Liver (tissue), 3 donors: ENCODE results near the gene FXYD7.

ENCODE experiments used
- CTCF ChIP-seq: fragments of 150-350 bp; IDR thresholded peaks from 2 replicates; pipeline ENCODE4 v1.5.1; 2017; ENCODE audit warnings: improper control_type of control experiment, low read depth, low read length; ENCODE audit not compliant: missing input control
- GABPA ChIP-seq, 2 donors: IDR thresholded peaks in 1 of 2; conservative IDR thresholded peaks in 1 of 2; 2 replicates each; pipeline ENCODE4 v1.6.1; 2016; ENCODE audit warnings: antibody characterized with exemption in 2 of 2, mild to moderate bottlenecking in 1 of 2, moderate library complexity in 1 of 2
- JUND ChIP-seq, 2 donors: IDR thresholded peaks; 2 replicates each; pipeline ENCODE4 v1.6.1; 2016; ENCODE audit warnings: antibody characterized with exemption in 2 of 2
- MAX ChIP-seq: IDR thresholded peaks from 2 replicates; pipeline ENCODE4 v1.6.1; 2016; ENCODE audit warnings: antibody characterized with exemption
- RAD21 ChIP-seq, 2 donors: IDR thresholded peaks; 2 replicates each; pipeline ENCODE4 v1.6.1; 2016; ENCODE audit warnings: antibody characterized with exemption in 2 of 2, mild to moderate bottlenecking in 2 of 2
- RXRA ChIP-seq, 2 donors: IDR thresholded peaks; 2 replicates each; pipeline ENCODE4 v1.6.1; 2017 to 2018; ENCODE audit warnings: antibody characterized with exemption in 2 of 2, mild to moderate bottlenecking in 1 of 2
- SP1 ChIP-seq: IDR thresholded peaks from 2 replicates; pipeline ENCODE4 v1.6.1; 2018; ENCODE audit warnings: antibody characterized with exemption, mild to moderate bottlenecking
- YY1 ChIP-seq: IDR thresholded peaks from 2 replicates; pipeline ENCODE4 v1.6.1; 2016; ENCODE audit warnings: antibody characterized with exemption, mild to moderate bottlenecking
- ZBTB33 ChIP-seq: IDR thresholded peaks from 2 replicates; pipeline ENCODE4 v1.6.1; 2016; ENCODE audit warnings: antibody characterized with exemption
- donor health status: healthy.
- donor health status: healthy.

DNA sequence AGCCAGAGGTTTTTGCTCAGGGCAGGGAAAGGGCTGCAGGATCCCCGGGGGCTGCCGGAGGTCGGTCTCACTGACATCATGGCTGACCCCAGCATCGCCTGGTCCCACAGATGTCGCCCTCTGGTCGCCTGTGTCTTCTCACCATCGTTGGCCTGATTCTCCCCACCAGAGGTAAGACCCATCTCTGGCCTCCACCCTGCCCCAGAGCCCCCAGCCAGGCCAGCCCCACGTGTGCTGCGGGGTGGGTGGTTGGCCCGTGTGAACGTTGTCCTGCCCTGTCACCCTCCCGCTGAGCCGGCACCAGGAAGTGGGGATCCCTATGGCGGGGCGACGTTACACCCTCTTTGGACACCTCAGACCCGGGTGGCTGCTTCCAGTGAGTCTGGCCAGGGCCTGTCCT is 12.4 kb downstream of the FXYD7 start:
- no peak for TF ChIP-seq CTCF
- no peak for TF ChIP-seq YY1
- no peak for TF ChIP-seq ZBTB33
- TF ChIP-seq RXRA (IDR thresholded peaks at IDR 0.05) = no peak
- no peak for TF ChIP-seq RAD21 (IDR thresholded peaks at IDR 0.05)
- TF ChIP-seq MAX = no peak
- no peak for TF ChIP-seq GABPA (IDR thresholded peaks at IDR 0.05 in 1 of 2, conservative IDR thresholded peaks at IDR 0.05 in 1 of 2)
- no peak for TF ChIP-seq SP1
- TF ChIP-seq JUND (IDR thresholded peaks at IDR 0.05) = no peak
